Immature natural killer cell (primary cell): Measurements from ENCODE around the gene HERPUD2. TPM values are rescaled to one million over a fixed set of nuclear protein-coding genes. Genes with fewer than 3 reads are reported as not detected.
"Not testable (repeated sequence)": the region's sequence is repeated elsewhere in the genome, so short reads cannot be mapped to it uniquely, and the experiment has no call there.

Experiments
- DNase-seq, 3 donors: peaks; one replicate each; pipeline ENCODE4 v3.0.0; 2022; ENCODE audit warnings: mixed read lengths in 1 of 3
- H3K27ac Mint-ChIP-seq, 6 donors: one replicate each; pipeline ENCODE4 v1.8.0; 2020; ENCODE audit warnings: mixed read lengths in 6 of 6, mild to moderate bottlenecking in 5 of 6, inconsistent platforms in 4 of 6, moderate library complexity in 3 of 6
- H3K27me3 Mint-ChIP-seq, 3 donors: one replicate each; pipeline ENCODE4 v1.8.0; 2020 to 2021; ENCODE audit warnings: low read depth in 3 of 3, mild to moderate bottlenecking in 3 of 3, mixed read lengths in 3 of 3, moderate library complexity in 3 of 3, inconsistent platforms in 1 of 3
- H3K36me3 Mint-ChIP-seq, 3 donors: one replicate each; pipeline ENCODE4 v1.8.0; 2020; ENCODE audit warnings: mixed read lengths in 3 of 3, inconsistent platforms in 2 of 3, mild to moderate bottlenecking in 2 of 3
- H3K4me1 Mint-ChIP-seq, 2 donors: one replicate each; pipeline ENCODE4 v1.8.0; 2020; ENCODE audit warnings: inconsistent platforms in 2 of 2, mild to moderate bottlenecking in 2 of 2, mixed read lengths in 2 of 2, moderate library complexity in 1 of 2
- H3K4me3 Mint-ChIP-seq, 5 donors: one replicate each; pipeline ENCODE4 v1.8.0; 2020; ENCODE audit warnings: mild to moderate bottlenecking in 5 of 5, mixed read lengths in 5 of 5, inconsistent platforms in 3 of 5, moderate library complexity in 3 of 5
- H3K9me3 Mint-ChIP-seq, 6 donors: one replicate each; pipeline ENCODE4 v1.8.0; 2020; ENCODE audit warnings: mild to moderate bottlenecking in 6 of 6, mixed read lengths in 6 of 6, inconsistent platforms in 4 of 6, moderate library complexity in 3 of 6
- polyA plus RNA-seq, 3 donors: library from polyadenylated mRNA; unstranded; fragments of 300-500 nt; fragmentation: Illumina TruSeq; gene quantifications; one replicate each; pipeline ENCODE4 v1.2.3, GENCODE V29; 2021

The HERPUD2 gene
- polyA plus RNA-seq, 3 donors from 2014 or later, result 65.1 to 115 (median 91.4) TPM

- Mint-ChIP-seq H3K27me3 (peaks cover 12 to 16% (median 13%) of the 10 kb centered on the region in 3 donors), H3K4me1 (peaks cover 80 to 81% of the 10 kb centered on the region in 2 donors), H3K4me3 (peak overlapping the region; percentile 85 to 96 (median 93)), H3K27ac (peak overlapping the region; percentile 88 to 99 (median 96))
- not testable (repeated sequence) for H3K9me3 Mint-ChIP-seq, H3K36me3 Mint-ChIP-seq
- DNase-seq, result peak; percentile 34 to 48 (median 39)
These were observed 4.3 kb downstream of the HERPUD2 start for GRCh38 chr7:35690614-35691013.

GRCh38 chr7:35685781-35686180 lies 9.2 kb downstream of the HERPUD2 start:
- DNase-seq, result no peak
- Mint-ChIP-seq H3K27me3 (peaks cover 0 to 5% (median 0%) of the 10 kb centered on the region in 3 donors), H3K27ac (no peak overlapping the region), H3K9me3 (no peaks in the 10 kb centered on the region), H3K36me3 (peaks cover 7 to 22% (median 21%) of the 10 kb centered on the region in 3 donors), H3K4me3 (peak overlapping the region in 1 of 5 donors; percentile 12), H3K4me1 (peaks cover 71 to 82% of the 10 kb centered on the region in 2 donors)

GRCh38 chr7:35681231-35682029 lies 13.5 kb downstream of the HERPUD2 start:
- peak; percentile 24 to 36 (median 32) for DNase-seq
- Mint-ChIP-seq H3K27me3 (peaks cover 0 to 5% (median 0%) of the 10 kb centered on the region in 3 donors), H3K36me3 (peaks cover 7 to 18% (median 18%) of the 10 kb centered on the region in 3 donors), H3K4me3 (peak overlapping the region; percentile 6 to 47 (median 12)), H3K27ac (peak overlapping the region; percentile 21 to 87 (median 53)), H3K4me1 (peaks cover 69 to 82% of the 10 kb centered on the region in 2 donors), H3K9me3 (no peaks in the 10 kb centered on the region)

GRCh38 chr7:35680403-35681013 lies 14.4 kb downstream of the HERPUD2 start:
- Mint-ChIP-seq H3K9me3 (no peaks in the 10 kb centered on the region), H3K27me3 (peaks cover 0 to 5% (median 0%) of the 10 kb centered on the region in 3 donors), H3K36me3 (peaks cover 7 to 18% (median 18%) of the 10 kb centered on the region in 3 donors), H3K4me1 (peaks cover 75 to 91% of the 10 kb centered on the region in 2 donors), H3K4me3 (peak overlapping the region in 4 of 5 donors; percentile 0 to 54 (median 44)), H3K27ac (peak overlapping the region; percentile 44 to 89 (median 78))
- no peak for DNase-seq

DNA sequence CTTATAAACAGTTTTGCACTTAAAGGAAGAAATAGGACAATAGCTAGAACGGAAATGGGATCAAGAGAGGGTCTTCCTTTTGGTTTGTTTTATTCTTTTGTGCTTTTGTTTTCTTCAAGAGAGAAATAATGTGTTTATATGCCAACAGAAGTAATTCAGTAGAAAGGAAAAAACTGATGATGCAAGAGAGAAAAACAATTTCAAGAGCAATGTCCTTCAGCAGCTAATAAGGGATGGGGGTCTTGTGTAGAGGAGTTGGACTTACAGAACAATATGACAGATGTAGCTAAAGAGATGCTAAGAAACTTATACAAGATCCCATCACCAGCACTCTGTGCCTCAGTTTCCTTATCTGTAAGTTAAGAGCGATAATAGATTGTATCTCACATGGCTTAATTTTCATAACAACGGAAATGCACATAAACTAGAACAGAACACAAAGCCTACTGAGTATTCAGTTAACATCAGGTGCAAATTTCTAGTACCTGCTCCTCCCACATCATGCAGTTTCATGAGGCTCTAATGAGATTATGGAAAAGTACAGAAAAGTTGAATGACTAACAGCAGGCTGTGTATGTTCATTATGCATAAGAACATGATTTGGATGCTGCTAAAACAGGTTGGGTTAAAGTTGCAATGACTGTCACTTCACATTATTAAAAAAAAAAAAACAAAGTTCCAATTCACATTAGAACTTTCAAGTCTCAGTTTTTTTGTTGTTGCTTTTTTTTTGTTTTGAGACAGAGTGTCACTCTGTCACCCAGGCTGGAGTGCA lies 17.2 kb downstream of the HERPUD2 start:
- Mint-ChIP-seq H3K4me1 (peaks cover 71 to 98% of the 10 kb centered on the region in 2 donors), H3K27ac (peak overlapping the region in 2 of 6 donors; percentile 13 to 62), H3K9me3 (no peaks in the 10 kb centered on the region), H3K4me3 (no peak overlapping the region), H3K27me3 (peaks cover 0 to 3% (median 2%) of the 10 kb centered on the region in 3 donors), H3K36me3 (peaks cover 0 to 2% (median under 1%) of the 10 kb centered on the region in 3 donors)
- DNase-seq, result no peak

DNA sequence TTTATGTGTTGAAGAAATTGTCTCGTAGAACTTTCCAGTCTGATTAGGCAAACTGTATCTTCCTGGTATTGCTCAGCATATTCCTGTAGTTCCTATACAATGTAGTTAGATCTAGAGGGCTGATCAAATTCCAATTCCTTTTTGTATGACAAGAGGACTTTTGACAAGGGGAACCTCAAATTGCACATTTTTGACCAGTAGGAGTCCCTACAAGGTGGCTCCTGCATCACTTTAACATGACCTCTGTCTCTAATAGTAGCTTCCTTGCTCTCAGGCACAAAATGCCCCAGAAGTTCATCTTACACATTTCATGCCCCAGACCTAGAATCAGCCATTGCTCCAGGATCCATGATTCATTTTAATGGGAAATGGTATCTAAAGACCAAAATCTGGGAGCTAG lies 18.7 kb downstream of the HERPUD2 start:
- no peaks in the 10 kb centered on the region for H3K9me3 Mint-ChIP-seq
- H3K4me3 Mint-ChIP-seq, result peak overlapping the region in 1 of 5 donors; percentile 0
- peak overlapping the region in 2 of 6 donors; percentile 18 to 26 for H3K27ac Mint-ChIP-seq

GRCh38 chr7:35670856-35671569 lies 23.9 kb downstream of the HERPUD2 start:
- Mint-ChIP-seq H3K27me3 (peaks cover 0 to 4% (median 0%) of the 10 kb centered on the region in 3 donors), H3K9me3 (no peaks in the 10 kb centered on the region), H3K4me3 (peak overlapping the region in 1 of 5 donors; percentile 35), H3K4me1 (peaks cover 31 to 88% of the 10 kb centered on the region in 2 donors), H3K36me3 (peaks cover 12 to 25% (median 17%) of the 10 kb centered on the region in 3 donors), H3K27ac (peak overlapping the region in 3 of 6 donors; percentile 46 to 76 (median 70))
- no peak for DNase-seq

More for the DNA sequence above, 18.7 kb downstream of the HERPUD2 start:
- H3K27me3 Mint-ChIP-seq, result peaks cover 0 to 3% (median 0%) of the 10 kb centered on the region in 3 donors
- peaks cover 0 to 4% (median 0%) of the 10 kb centered on the region in 3 donors for H3K36me3 Mint-ChIP-seq
- no peak for DNase-seq
- H3K4me1 Mint-ChIP-seq, result peaks cover 62 to 98% of the 10 kb centered on the region in 2 donors

DNA sequence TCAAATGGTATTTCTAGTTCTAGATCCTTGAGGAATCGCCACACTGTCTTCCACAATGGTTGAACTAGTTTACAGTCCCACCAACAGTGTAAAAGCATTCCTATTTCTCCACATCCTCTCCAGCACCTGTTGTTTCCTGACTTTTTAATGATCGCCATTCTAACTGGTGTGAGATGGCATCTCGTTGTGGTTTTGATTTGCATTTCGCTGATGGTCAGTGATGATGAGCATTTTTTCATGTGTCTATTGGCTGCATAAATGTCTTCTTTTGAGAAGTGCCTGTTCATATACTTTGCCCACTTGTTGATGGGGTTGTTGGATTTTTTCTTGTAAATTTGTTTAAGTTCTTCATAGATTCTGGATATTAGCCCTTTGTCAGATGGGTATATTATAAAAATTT lies 34.5 kb downstream of the HERPUD2 start:
- Mint-ChIP-seq H3K27ac (peak overlapping the region in 4 of 6 donors; percentile 13 to 64 (median 32)), H3K36me3 (peaks cover 13 to 50% (median 44%) of the 10 kb centered on the region in 3 donors), H3K4me1 (peaks cover 34 to 76% of the 10 kb centered on the region in 2 donors)
- H3K9me3 Mint-ChIP-seq, H3K4me3 Mint-ChIP-seq, H3K27me3 Mint-ChIP-seq, DNase-seq: not testable (repeated sequence)

DNA sequence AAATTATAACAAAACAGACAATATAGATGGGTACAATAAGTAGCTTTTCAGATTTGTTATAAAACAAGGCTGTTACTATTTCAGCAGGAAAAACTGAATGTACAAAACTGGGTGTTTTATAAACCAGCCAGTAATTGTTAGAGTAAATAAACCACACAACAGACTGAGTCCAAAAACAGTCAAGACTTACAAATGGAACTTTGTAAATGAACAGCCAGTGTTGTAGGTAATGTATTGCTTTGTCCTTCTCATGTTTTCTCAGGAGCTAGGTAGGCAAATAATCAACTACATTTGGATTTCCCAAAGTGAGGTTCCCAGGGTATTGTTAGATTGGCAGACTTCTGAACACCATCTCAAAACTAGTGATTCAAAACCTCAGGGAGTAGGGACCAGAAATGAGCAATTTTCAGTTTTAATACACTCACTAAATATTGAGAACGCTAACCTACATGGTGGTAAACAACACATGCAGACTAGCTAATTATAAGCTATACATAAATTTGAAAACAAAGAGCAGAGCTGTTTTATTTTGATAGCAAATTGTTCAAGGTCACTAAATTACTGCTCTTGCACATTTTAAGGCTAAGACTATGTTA lies 36.2 kb downstream of the HERPUD2 start:
- Mint-ChIP-seq H3K4me3 (no peak overlapping the region), H3K27me3 (peaks cover 0 to 3% (median 1%) of the 10 kb centered on the region in 3 donors), H3K9me3 (no peaks in the 10 kb centered on the region), H3K4me1 (peaks cover 48 to 80% of the 10 kb centered on the region in 2 donors), H3K36me3 (peaks cover 22 to 44% (median 40%) of the 10 kb centered on the region in 3 donors), H3K27ac (peak overlapping the region; percentile 3 to 90 (median 63))
- DNase-seq, result no peak

DNA sequence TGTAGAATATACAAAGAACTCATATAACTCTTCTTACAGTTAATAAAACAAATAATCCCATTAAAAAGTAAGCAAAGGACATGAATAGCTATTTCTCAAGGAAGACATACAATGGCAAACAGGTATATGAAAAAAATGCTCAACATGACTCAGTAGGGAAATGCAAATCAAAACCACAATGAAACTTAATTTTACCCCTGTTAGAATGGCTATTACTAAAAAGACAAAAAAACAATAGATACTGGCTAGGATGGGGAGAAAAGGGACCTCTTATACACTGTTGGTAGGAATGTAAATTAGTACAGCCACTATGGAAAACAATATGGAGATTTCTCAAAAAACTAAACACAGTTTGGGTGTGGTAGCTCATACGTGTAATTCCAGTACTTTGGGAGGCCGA lies 37.8 kb downstream of the HERPUD2 start:
- DNase-seq, result no peak
- peaks cover 2 to 4% (median 3%) of the 10 kb centered on the region in 3 donors for H3K27me3 Mint-ChIP-seq
- H3K27ac Mint-ChIP-seq, result peak overlapping the region in 5 of 6 donors; percentile 0 to 73 (median 59)
- H3K4me3 Mint-ChIP-seq, result peak overlapping the region in 1 of 5 donors; percentile 26
- no peaks in the 10 kb centered on the region for H3K9me3 Mint-ChIP-seq
- peaks cover 59 to 84% of the 10 kb centered on the region in 2 donors for H3K4me1 Mint-ChIP-seq
- H3K36me3 Mint-ChIP-seq, result peaks cover 16 to 40% (median 33%) of the 10 kb centered on the region in 3 donors

DNA sequence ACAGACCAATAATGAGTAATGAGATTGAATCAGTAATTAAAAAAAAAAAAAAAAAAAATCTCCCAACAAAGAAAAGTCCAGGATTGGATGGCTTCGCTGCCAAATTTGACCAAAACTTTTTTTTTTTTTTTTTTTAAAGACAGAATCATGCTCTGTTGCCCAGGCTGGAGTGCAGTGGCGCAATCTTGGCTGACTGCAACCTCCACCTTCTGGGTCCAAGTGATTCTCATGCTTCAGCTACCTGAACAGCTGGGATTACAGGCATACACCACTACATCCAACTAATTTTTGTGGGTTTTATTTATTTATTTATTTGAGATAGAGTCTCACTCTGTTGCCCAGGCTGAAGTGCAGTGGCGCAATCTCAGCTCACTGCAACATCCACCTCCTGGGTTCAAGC lies 40.4 kb downstream of the HERPUD2 start:
- not testable (repeated sequence) for H3K27me3 Mint-ChIP-seq, DNase-seq, H3K9me3 Mint-ChIP-seq, H3K27ac Mint-ChIP-seq
- Mint-ChIP-seq H3K36me3 (peaks cover 20 to 39% (median 32%) of the 10 kb centered on the region in 3 donors), H3K4me3 (peak overlapping the region in 2 of 5 donors; percentile 86 to 87), H3K4me1 (peaks cover 82 to 97% of the 10 kb centered on the region in 2 donors)

DNA sequence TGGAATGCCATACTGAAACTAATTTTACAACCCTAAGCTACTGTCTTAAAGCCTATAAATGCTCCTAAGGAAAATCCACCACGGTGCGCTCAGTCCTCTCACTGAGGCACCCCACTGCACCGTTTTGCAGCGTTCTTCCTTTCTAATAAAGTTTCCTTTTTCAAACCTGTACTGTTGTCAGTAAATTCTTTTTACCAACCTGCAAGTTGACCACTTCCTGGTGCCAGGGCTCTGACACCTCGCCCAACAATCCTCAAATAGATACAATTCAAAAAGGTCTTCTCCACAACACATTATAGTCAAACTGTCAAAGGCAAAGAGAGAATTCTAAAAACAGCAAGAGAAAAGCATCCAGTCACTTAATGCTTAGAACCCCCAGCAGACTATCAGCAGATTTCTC lies 42.8 kb downstream of the HERPUD2 start:
- H3K4me3 Mint-ChIP-seq, result peak overlapping the region; percentile 76 to 91 (median 86)
- no peaks in the 10 kb centered on the region for H3K9me3 Mint-ChIP-seq
- peaks cover 15 to 34% (median 32%) of the 10 kb centered on the region in 3 donors for H3K36me3 Mint-ChIP-seq
- peak; percentile 72 to 77 (median 75) for DNase-seq
- H3K27me3 Mint-ChIP-seq, result peaks cover 2 to 9% (median 2%) of the 10 kb centered on the region in 3 donors
- H3K27ac Mint-ChIP-seq, result peak overlapping the region; percentile 80 to 93 (median 86)
- H3K4me1 Mint-ChIP-seq, result peaks cover 90 to 96% of the 10 kb centered on the region in 2 donors
